Upper lobe of left lung (tissue), 4 donors: ENCODE measurements around the gene RINL.

Experiments used
- CTCF ChIP-seq, 6 experiments: fragments of 450-650 bp in 4 of 6; fragments of 200-600 bp in 2 of 6; sonication (generic) in 2 of 6; IDR thresholded peaks; one replicate each; pipeline ENCODE4 v1.5.1; 2016 to 2019; ENCODE audit warnings: antibody characterized with exemption in 6 of 6
- EP300 ChIP-seq, 4 donors: sonication (generic); formaldehyde crosslinking; IDR thresholded peaks; one replicate each; pipeline ENCODE4 v1.5.1; 2017; ENCODE audit warnings: antibody characterized with exemption in 4 of 4, control low read depth in 2 of 4

DNA sequence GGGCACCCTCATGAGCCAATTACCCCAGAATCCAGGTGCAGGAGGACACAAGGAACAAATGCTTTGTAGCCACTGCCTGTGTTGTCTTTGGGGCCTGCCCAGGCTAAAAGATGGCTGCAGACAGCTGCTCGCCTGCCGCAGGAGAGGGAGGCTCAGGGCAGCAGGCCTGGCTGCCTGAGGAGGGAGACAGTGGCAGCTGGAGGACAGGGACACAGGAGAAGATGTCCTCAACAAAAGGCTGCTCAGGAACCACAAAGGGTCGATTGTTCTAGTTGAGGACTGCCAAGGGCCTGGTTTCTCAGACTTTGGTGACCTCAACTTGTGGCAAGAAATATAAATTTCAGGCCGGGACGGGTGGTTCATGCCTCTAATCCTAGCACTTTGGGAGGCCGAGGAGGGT, 13.7 kb upstream of the RINL start:
- TF ChIP-seq CTCF (IDR thresholded peaks at IDR 0.05) = no peak
- no peak for TF ChIP-seq EP300 (IDR thresholded peaks at IDR 0.05)
